OCI-LY7 (cell line): ENCODE measurements around the gene CHST9. TPM values are rescaled to one million over a fixed set of nuclear protein-coding genes. Genes with fewer than 3 reads are reported as not detected.

Experiments used
- BruUV-seq: library from RNA; stranded (reverse); fragments of 400-500 nt; replicated peaks from 2 replicates; lab custom pipeline; 2021; lab: Mats Ljungman, UMichigan
- CTCF ChIA-PET: fragments of 300-600 bp; sonication (Branson Sonifier 250); formaldehyde crosslinking; loops from one replicate; lab custom pipeline; 2022; ENCODE audit warnings: antibody characterized with exemption; ENCODE audit not compliant: unreplicated experiment; lab: Charles Lee
- POLR2A ChIA-PET: fragments of 300-600 bp; sonication (Branson Sonifier 250); formaldehyde crosslinking; loops from one replicate; lab custom pipeline; 2022; ENCODE audit warnings: antibody characterized with exemption; lab: Charles Lee
- DNase-seq: peaks from one replicate; pipeline ENCODE4 v3.0.0-alpha.2; 2015; ENCODE audit warnings: low spot score
- H2AFZ ChIP-seq: fragments of 200-600 bp; sonication (generic), shearing (Covaris generic); 2 replicates; pipeline ENCODE4 v1.6.1; 2014; ENCODE audit warnings: mild to moderate bottlenecking, antibody characterized with exemption, low read length, moderate library complexity
- H3K27ac ChIP-seq: fragments of 200-600 bp; sonication (generic); 2 replicates; pipeline ENCODE4 v1.5.1; 2014; ENCODE audit warnings: mixed run types, low read depth, mild to moderate bottlenecking, moderate library complexity, low read length, inconsistent platforms; ENCODE audit not compliant: poor library complexity, severe bottlenecking
- H3K36me3 ChIP-seq: fragments of 200-600 bp; sonication (generic); 2 replicates; pipeline ENCODE4 v1.6.1; 2014; ENCODE audit warnings: mild to moderate bottlenecking, antibody characterized with exemption, low read length, moderate library complexity, mixed read lengths; ENCODE audit not compliant: insufficient read depth
- H3K4me1 ChIP-seq: fragments of 200-600 bp; sonication (generic); 2 replicates; pipeline ENCODE4 v1.5.1; 2014; ENCODE audit warnings: mild to moderate bottlenecking, low read length; ENCODE audit not compliant: insufficient read depth, poor library complexity, severe bottlenecking
- H3K4me2 ChIP-seq: fragments of 200-600 bp; sonication (generic); 2 replicates; pipeline ENCODE4 v1.6.1; 2014; ENCODE audit warnings: mild to moderate bottlenecking, low read length
- H3K4me3 ChIP-seq: fragments of 200-600 bp; sonication (generic); 2 replicates; pipeline ENCODE4 v1.5.1; 2014; ENCODE audit warnings: mild to moderate bottlenecking, low read depth, low read length; ENCODE audit not compliant: poor library complexity, severe bottlenecking
- H3K79me2 ChIP-seq: fragments of 200-600 bp; sonication (generic); 2 replicates; pipeline ENCODE4 v1.6.1; 2016; ENCODE audit warnings: low read depth, mild to moderate bottlenecking, low read length, moderate library complexity, mixed read lengths; ENCODE audit not compliant: insufficient read depth
- H3K9me2 ChIP-seq: fragments of 200-600 bp; sonication (generic); 2 replicates; pipeline ENCODE4 v1.6.1; 2016; ENCODE audit warnings: mild to moderate bottlenecking, low read length, mixed read lengths; ENCODE audit not compliant: insufficient read depth
- H3K9me3 ChIP-seq: fragments of 200-600 bp; sonication (generic); 2 replicates; pipeline ENCODE4 v1.6.1; 2014; ENCODE audit warnings: mild to moderate bottlenecking, mixed run types, low read length, mixed read lengths
- H4K20me1 ChIP-seq: fragments of 200-600 bp; sonication (generic); 2 replicates; pipeline ENCODE4 v1.6.1; 2014; ENCODE audit warnings: mild to moderate bottlenecking, antibody characterized with exemption, low read length, moderate library complexity, mixed read lengths; ENCODE audit not compliant: insufficient read depth
- CTCF ChIP-seq: fragments of 200-600 bp; sonication (generic); conservative IDR thresholded peaks from 2 replicates; pipeline ENCODE4 v1.5.1; 2014; ENCODE audit warnings: mild to moderate bottlenecking, antibody characterized with exemption, low read length, moderate library complexity, mixed read lengths
- EZH2phosphoT487 ChIP-seq: fragments of 200-600 bp; sonication (generic); IDR thresholded peaks from 2 replicates; pipeline ENCODE4 v1.6.1; 2018; ENCODE audit warnings: low read depth, borderline replicate concordance, mild to moderate bottlenecking, mixed run types, antibody characterized with exemption, low read length, moderate library complexity, mixed read lengths
- intact Hi-C: fragments of 100-400 bp; cut with micrococcal nuclease; formaldehyde crosslinking; loops from one replicate; pipeline ENCODE4 v1.10.0; 2022; ENCODE audit not compliant: unreplicated experiment
- total RNA-seq, 2 experiments: library from RNA; depleted of rRNA in 1 of 2; stranded (reverse); fragments of >200 nt in 1 of 2; shearing (Covaris generic) in 1 of 2; gene quantifications; 2 replicates each; pipeline ENCODE4 v1.2.3, GENCODE V29; 2014 to 2022

The CHST9 gene
- total RNA-seq, 2 experiments from 2014 or later, result not detected

DNA sequence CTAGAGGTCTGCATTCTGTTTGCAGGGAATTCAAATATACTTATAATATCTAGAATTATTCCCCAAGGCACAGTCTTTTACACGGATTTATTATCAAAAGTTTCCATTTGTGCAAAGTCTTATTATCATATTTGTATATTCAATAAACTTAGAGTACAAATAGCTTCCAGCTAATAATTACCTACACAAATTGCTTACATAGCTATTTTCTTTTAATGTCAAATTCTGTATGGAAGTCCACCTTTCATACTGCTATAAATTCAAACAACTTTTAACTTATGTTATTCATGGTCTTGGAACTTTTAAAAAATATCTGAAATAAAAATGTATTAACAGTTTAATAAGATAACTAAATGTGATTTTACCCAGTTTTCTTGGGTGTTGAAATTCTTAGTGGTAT lies 13.1 kb downstream of the CHST9 start:
- no peak overlapping the region for H3K4me2 ChIP-seq
- H3K4me3 ChIP-seq, result no peak overlapping the region
- H3K36me3 ChIP-seq, result no peaks in the 10 kb centered on the region
- intact Hi-C loops, result no loop called here
- TF ChIP-seq CTCF (no peak), EZH2phosphoT487 (no peak)
- no peaks in the 10 kb centered on the region for H3K4me1 ChIP-seq
- no peak overlapping the region for H3K27ac ChIP-seq
- ChIA-PET CTCF (no interaction called here), POLR2A (interaction anchor here (0.6 kb wide), 2 partner anchors 87 to 463 kb away, joined by 3 to 5 read pairs; no protein-coding TSS in a partner anchor)
- no TSS peak for BruUV-seq
- H3K9me3 ChIP-seq, result no peaks in the 10 kb centered on the region
- no peak overlapping the region for H2AFZ ChIP-seq
- H3K79me2 ChIP-seq, result no peaks in the 10 kb centered on the region
- no peaks in the 10 kb centered on the region for H3K9me2 ChIP-seq
- no peak for DNase-seq
- H4K20me1 ChIP-seq, result no peaks in the 10 kb centered on the region

- no peaks in the 10 kb centered on the region for H4K20me1 ChIP-seq
- no TSS peak for BruUV-seq
- TF ChIP-seq EZH2phosphoT487, result no peak
- no peak for TF ChIP-seq CTCF
- no peak overlapping the region for H2AFZ ChIP-seq
- H3K27ac ChIP-seq, result no peak overlapping the region
- no peak for DNase-seq
- H3K4me2 ChIP-seq, result no peak overlapping the region
- POLR2A ChIA-PET, result no interaction called here
- no peak overlapping the region for H3K4me3 ChIP-seq
- no peaks in the 10 kb centered on the region for H3K9me3 ChIP-seq
- CTCF ChIA-PET, result no interaction called here
- no peaks in the 10 kb centered on the region for H3K4me1 ChIP-seq
- no peaks in the 10 kb centered on the region for H3K9me2 ChIP-seq
- H3K36me3 ChIP-seq, result no peaks in the 10 kb centered on the region
- intact Hi-C loops, result no loop called here
- H3K79me2 ChIP-seq, result no peaks in the 10 kb centered on the region
Observed at GRCh38 chr18:27165412-27165811, 19.7 kb downstream of the CHST9 start.

DNA sequence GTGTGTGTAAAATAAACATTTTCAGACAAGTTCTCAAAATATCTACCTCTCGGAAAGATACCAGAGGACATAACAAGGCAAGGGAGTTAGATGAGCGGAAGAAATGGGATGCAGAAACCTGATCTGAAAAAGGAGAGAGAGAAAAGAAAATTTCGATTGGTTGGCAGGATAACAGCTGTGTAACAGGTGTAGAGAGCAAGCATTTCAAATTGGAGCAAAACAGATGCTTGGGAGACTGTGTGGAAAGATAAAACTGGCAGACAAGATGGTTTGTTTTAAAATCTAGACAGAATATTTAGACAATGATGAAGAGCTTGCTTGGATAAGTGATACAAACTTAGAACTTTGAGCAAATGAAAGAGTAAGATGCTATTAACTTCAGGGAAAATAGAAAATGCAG lies 20.2 kb downstream of the CHST9 start:
- intact Hi-C loops, result no loop called here
- no peak overlapping the region for H3K4me3 ChIP-seq
- H3K9me2 ChIP-seq, result no peaks in the 10 kb centered on the region
- POLR2A ChIA-PET, result no interaction called here
- no peaks in the 10 kb centered on the region for H3K79me2 ChIP-seq
- H3K36me3 ChIP-seq, result no peaks in the 10 kb centered on the region
- H2AFZ ChIP-seq, result no peak overlapping the region
- no peak for DNase-seq
- CTCF ChIA-PET, result no interaction called here
- no peak overlapping the region for H3K27ac ChIP-seq
- no peaks in the 10 kb centered on the region for H3K9me3 ChIP-seq
- no TSS peak for BruUV-seq
- H3K4me1 ChIP-seq, result no peaks in the 10 kb centered on the region
- no peaks in the 10 kb centered on the region for H4K20me1 ChIP-seq
- H3K4me2 ChIP-seq, result no peak overlapping the region
- TF ChIP-seq CTCF (no peak), EZH2phosphoT487 (no peak)
